Keratinocyte (primary cell): ENCODE data around the gene MAP4K2.

Experiments used
- EZH2 ChIP-seq: IDR thresholded peaks from one replicate; pipeline ENCODE4 v1.6.1; 2012; ENCODE audit warnings: inconsistent platforms, mild to moderate bottlenecking, low read length, moderate library complexity
- TF ChIP-seq, protein P1 (sequence below), 3 experiments: IDR thresholded peaks in 1 of 3; conservative IDR thresholded peaks in 1 of 3; optimal IDR thresholded peaks in 1 of 3; 2 replicates in 2 of 3; 3 replicates in 1 of 3; pipeline versions ENCODE3 to v1.5.1; 2011; ENCODE audit warnings: low read length in 3 of 3, mild to moderate bottlenecking in 3 of 3, moderate library complexity in 2 of 3, control low read depth in 1 of 3, inconsistent platforms in 1 of 3; ENCODE audit not compliant: insufficient read depth in 2 of 3; ENCODE audit errors: extremely low read depth in 1 of 3

DNA sequence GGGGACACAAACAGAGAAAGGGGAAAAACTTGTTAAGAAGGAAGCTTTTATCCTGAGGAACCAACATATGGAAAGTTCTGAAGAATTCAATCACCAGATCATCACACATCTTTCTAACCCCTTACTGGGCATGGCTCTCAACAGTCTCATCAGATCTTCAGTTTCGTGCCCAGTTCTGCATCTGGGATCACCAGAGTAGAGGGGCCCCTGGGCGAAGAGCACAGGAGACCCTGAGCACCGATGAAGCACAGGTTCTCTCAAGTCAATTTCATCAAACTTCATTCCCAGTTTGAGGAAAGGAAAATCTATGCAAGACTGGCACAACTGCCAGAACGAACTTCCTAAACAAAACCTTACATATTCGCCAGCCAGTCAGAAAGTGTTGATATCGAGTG, 34.7 kb downstream of the MAP4K2 start:
- TF ChIP-seq, protein P1, sequence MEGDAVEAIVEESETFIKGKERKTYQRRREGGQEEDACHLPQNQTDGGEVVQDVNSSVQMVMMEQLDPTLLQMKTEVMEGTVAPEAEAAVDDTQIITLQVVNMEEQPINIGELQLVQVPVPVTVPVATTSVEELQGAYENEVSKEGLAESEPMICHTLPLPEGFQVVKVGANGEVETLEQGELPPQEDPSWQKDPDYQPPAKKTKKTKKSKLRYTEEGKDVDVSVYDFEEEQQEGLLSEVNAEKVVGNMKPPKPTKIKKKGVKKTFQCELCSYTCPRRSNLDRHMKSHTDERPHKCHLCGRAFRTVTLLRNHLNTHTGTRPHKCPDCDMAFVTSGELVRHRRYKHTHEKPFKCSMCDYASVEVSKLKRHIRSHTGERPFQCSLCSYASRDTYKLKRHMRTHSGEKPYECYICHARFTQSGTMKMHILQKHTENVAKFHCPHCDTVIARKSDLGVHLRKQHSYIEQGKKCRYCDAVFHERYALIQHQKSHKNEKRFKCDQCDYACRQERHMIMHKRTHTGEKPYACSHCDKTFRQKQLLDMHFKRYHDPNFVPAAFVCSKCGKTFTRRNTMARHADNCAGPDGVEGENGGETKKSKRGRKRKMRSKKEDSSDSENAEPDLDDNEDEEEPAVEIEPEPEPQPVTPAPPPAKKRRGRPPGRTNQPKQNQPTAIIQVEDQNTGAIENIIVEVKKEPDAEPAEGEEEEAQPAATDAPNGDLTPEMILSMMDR (optimal IDR thresholded peaks at IDR 0.05 in 1 of 3, IDR thresholded peaks at IDR 0.05 in 1 of 3, conservative IDR thresholded peaks at IDR 0.05 in 1 of 3; ENCODE audit: extremely low read depth in 1 of 3, insufficient read depth in 2 of 3, low read length in 3 of 3) = no peak
- no peak for TF ChIP-seq EZH2
